Skeletal muscle cell (primary cell): Measurements from ENCODE around the gene DNAJC11.
"Not testable (repeated sequence)": the region's sequence is repeated elsewhere in the genome, so short reads cannot be mapped to it uniquely, and the experiment has no call there.

Source experiments
- DNase-seq: peaks from one replicate; pipeline ENCODE4 v3.0.0-alpha.2; 2010; ENCODE audit warnings: low read depth
- H3K4me3 ChIP-seq: 2 replicates; pipeline ENCODE4 v1.5.1; 2011; ENCODE audit warnings: low read depth, mild to moderate bottlenecking, control low read depth, low read length, moderate library complexity

The DNAJC11 gene

GRCh38 chr1:6603915-6604558 is 97.6 kb downstream of the DNAJC11 start:
- DNase-seq = peak; percentile 86
- peak overlapping the region; percentile 97 for H3K4me3 ChIP-seq

GRCh38 chr1:6603238-6603914 is 98.2 kb downstream of the DNAJC11 start:
- DNase-seq = peak; percentile 70
- peak overlapping the region; percentile 97 for H3K4me3 ChIP-seq

- peak within 1 kb of the TSS; percentile 97 for H3K4me3 ChIP-seq
- DNase-seq = peak; percentile 67
Measured at GRCh38 chr1:6602669-6603237, 98.9 kb downstream of the DNAJC11 start, which contains the start of gene KLHL21. Gene KLHL21 (minus strand): TSS chr1:6602869. CDS start chr1:6602817, 52 bp downstream.

GRCh38 chr1:6601923-6602668 is 99.5 kb downstream of the DNAJC11 start:
- no peak for DNase-seq

GRCh38 chr1:6601049-6601922 is 100.3 kb downstream of the DNAJC11 start:
- H3K4me3 ChIP-seq = peak overlapping the region; percentile 97
- peak; percentile 77 for DNase-seq

More at GRCh38 chr1:6601923-6602668, 99.5 kb downstream of the DNAJC11 start:
- peak overlapping the region; percentile 97 for H3K4me3 ChIP-seq

- no peak for DNase-seq
- peak overlapping the region; percentile 97 for H3K4me3 ChIP-seq
Measured at GRCh38 chr1:6600410-6601048, 101.1 kb downstream of the DNAJC11 start.

- not testable (repeated sequence) for DNase-seq
- H3K4me3 ChIP-seq = peak overlapping the region; percentile 97
Measured at GRCh38 chr1:6599991-6600390, 101.6 kb downstream of the DNAJC11 start.

GRCh38 chr1:6599141-6599975 is 102.3 kb downstream of the DNAJC11 start:
- DNase-seq = no peak
- peak overlapping the region; percentile 97 for H3K4me3 ChIP-seq

- no peak overlapping the region for H3K4me3 ChIP-seq
- no peak for DNase-seq
Measured at GRCh38 chr1:6597777-6598131, 103.9 kb downstream of the DNAJC11 start.

GRCh38 chr1:6596886-6597776 is 104.5 kb downstream of the DNAJC11 start:
- no peak overlapping the region for H3K4me3 ChIP-seq
- no peak for DNase-seq

- DNase-seq = no peak
- no peak overlapping the region for H3K4me3 ChIP-seq
Measured at GRCh38 chr1:6596351-6596750, 105.3 kb downstream of the DNAJC11 start.

GRCh38 chr1:6594977-6595740 is 106.5 kb downstream of the DNAJC11 start:
- no peak for DNase-seq
- H3K4me3 ChIP-seq = no peak overlapping the region

- no peak overlapping the region for H3K4me3 ChIP-seq
- DNase-seq = no peak
Measured at GRCh38 chr1:6593810-6594209, 107.8 kb downstream of the DNAJC11 start.

GRCh38 chr1:6592865-6593593 is 108.6 kb downstream of the DNAJC11 start:
- DNase-seq = no peak

GRCh38 chr1:6592441-6592840 is 109.2 kb downstream of the DNAJC11 start:
- H3K4me3 ChIP-seq = no peak overlapping the region
- no peak for DNase-seq

More at GRCh38 chr1:6592865-6593593, 108.6 kb downstream of the DNAJC11 start:
- no peak overlapping the region for H3K4me3 ChIP-seq
